Gastroesophageal sphincter (tissue), 3 donors: ENCODE measurements around the gene LIPI.

ENCODE experiments used
- EP300 ChIP-seq: sonication (generic); formaldehyde crosslinking; IDR thresholded peaks from one replicate; pipeline ENCODE4 v1.6.1; 2017; ENCODE audit warnings: antibody characterized with exemption, mild to moderate bottlenecking
- POLR2A ChIP-seq, 2 donors: fragments of 450-650 bp; IDR thresholded peaks; one replicate each; pipeline ENCODE4 v1.6.1; 2017; ENCODE audit warnings: antibody characterized with exemption in 2 of 2, mild to moderate bottlenecking in 2 of 2, moderate library complexity in 1 of 2
- POLR2AphosphoS5 ChIP-seq: sonication (generic); formaldehyde crosslinking; IDR thresholded peaks from one replicate; pipeline ENCODE4 v1.6.1; 2017; ENCODE audit warnings: antibody characterized with exemption
- TF ChIP-seq, protein P1 (sequence below), 4 experiments: fragments of 200-600 bp in 2 of 4; fragments of 450-650 bp in 2 of 4; sonication (generic) in 1 of 4; IDR thresholded peaks; one replicate each; pipeline ENCODE4 v1.5.1; 2017 to 2019; ENCODE audit warnings: antibody characterized with exemption in 4 of 4, mild to moderate bottlenecking in 2 of 4, moderate library complexity in 2 of 4

DNA sequence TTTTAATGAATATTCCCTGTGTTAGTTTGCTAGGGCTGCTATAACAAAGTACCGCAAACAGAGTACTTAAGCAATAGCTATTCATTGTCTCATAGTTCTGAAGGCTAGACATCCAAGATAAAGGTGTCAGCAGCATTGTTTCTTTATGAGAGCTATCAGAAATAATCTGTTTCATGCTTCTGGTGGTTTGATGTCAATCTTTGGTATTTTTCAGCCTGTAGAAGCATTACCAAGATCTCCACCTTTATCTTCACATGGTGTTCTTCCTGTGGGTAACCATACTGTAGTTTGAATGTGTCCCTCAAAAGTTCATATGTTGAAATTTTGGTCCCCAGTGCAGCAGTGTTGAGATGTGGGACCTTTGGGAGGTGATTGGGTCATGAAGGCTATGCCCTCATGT is 12.6 kb upstream of the LIPI start:
- TF ChIP-seq, protein P1, sequence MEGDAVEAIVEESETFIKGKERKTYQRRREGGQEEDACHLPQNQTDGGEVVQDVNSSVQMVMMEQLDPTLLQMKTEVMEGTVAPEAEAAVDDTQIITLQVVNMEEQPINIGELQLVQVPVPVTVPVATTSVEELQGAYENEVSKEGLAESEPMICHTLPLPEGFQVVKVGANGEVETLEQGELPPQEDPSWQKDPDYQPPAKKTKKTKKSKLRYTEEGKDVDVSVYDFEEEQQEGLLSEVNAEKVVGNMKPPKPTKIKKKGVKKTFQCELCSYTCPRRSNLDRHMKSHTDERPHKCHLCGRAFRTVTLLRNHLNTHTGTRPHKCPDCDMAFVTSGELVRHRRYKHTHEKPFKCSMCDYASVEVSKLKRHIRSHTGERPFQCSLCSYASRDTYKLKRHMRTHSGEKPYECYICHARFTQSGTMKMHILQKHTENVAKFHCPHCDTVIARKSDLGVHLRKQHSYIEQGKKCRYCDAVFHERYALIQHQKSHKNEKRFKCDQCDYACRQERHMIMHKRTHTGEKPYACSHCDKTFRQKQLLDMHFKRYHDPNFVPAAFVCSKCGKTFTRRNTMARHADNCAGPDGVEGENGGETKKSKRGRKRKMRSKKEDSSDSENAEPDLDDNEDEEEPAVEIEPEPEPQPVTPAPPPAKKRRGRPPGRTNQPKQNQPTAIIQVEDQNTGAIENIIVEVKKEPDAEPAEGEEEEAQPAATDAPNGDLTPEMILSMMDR (IDR thresholded peaks at IDR 0.05) = no peak
- TF ChIP-seq EP300 = no peak
- TF ChIP-seq POLR2A (IDR thresholded peaks at IDR 0.05) = no peak
- no peak for TF ChIP-seq POLR2AphosphoS5
